GM12892 (cell line): Measurements from ENCODE around the gene FAXC.

ENCODE experiments used
- POLR2A ChIP-seq: IDR thresholded peaks from 2 replicates; pipeline ENCODE4 v1.6.1; 2011; ENCODE audit warnings: low read depth, low read length, control low read depth
- POLR2AphosphoS5 ChIP-seq: IDR thresholded peaks from 2 replicates; pipeline ENCODE4 v1.6.1; 2011; ENCODE audit warnings: low read depth, low read length, control low read depth
- TAF1 ChIP-seq: IDR thresholded peaks from 2 replicates; pipeline ENCODE4 v1.6.1; 2011; ENCODE audit warnings: low read depth, mild to moderate bottlenecking, control low read depth, low read length, borderline replicate concordance

GRCh38 chr6:99253271-99253670, 96.2 kb downstream of the FAXC start:
- TF ChIP-seq POLR2A (no peak), POLR2AphosphoS5 (no peak), TAF1 (no peak)
